Measurements from ENCODE around the gene LILRA6. TPM values are rescaled to one million over a fixed set of nuclear protein-coding genes. Genes with fewer than 3 reads are reported as not detected.
"Not testable (repeated sequence)": the region's sequence is repeated elsewhere in the genome, so short reads cannot be mapped to it uniquely, and the experiment has no call there.

Gene LILRA6
- not detected for polyA plus RNA-seq (2013, experiment 1 of 2)
- not detected for polyA plus RNA-seq (2013, experiment 2 of 2)

DNA sequence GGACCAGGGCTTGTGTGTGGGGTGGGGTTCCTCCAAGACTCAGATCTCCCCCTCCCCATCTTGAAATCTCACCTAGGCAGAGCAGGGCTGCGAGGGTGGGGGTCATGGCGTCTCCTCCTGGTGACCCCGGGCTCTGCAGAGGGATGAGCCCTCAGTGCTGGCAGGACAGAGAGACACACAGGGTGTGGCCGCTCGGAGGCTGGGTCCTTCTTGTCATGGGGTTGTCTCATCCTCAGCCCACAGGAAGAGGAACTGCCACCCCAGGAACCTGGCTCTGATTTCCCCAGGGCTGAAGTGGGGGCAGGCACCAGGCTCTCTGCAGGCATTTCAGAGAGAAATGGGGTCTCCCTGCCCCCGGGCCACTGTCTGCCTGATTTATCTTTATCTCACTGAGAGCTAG lies at the start of gene LILRA6:
Gene LILRA6 (minus strand): TSS at position 145 of the 400 bp plus-strand sequence.
- not testable (repeated sequence) for H3K4ac ChIP-seq (ENCODE audit: low read depth in 1 of 2, low read length in 2 of 2); H3K14ac ChIP-seq (ENCODE audit: low read length in 2 of 2); H2AK5ac ChIP-seq (ENCODE audit: low read length, severe bottlenecking); DNase-seq; H3K9me3 ChIP-seq (ENCODE audit: control insufficient read depth, low read length); H2BK5ac ChIP-seq (ENCODE audit: low read depth, low read length, poor library complexity, severe bottlenecking); H3K4me3 ChIP-seq (ENCODE audit: insufficient read depth in 1 of 2, low read depth in 1 of 2, low read length in 2 of 2); H3K18ac ChIP-seq (ENCODE audit: low read depth in 1 of 2, low read length in 2 of 2); H2AFZ ChIP-seq (ENCODE audit: low read depth, low read length); H3K4me2 ChIP-seq (ENCODE audit: low read length, poor library complexity, severe bottlenecking); H4K91ac ChIP-seq (ENCODE audit: low read length); H3K9ac ChIP-seq (ENCODE audit: low read length); H4K8ac ChIP-seq (ENCODE audit: low read length); H3K36me3 ChIP-seq (ENCODE audit: control insufficient read depth in 1 of 2, insufficient read depth in 2 of 2, low read depth in 1 of 2, low read length in 2 of 2); H2BK15ac ChIP-seq (ENCODE audit: low read depth, poor library complexity, severe bottlenecking); H2BK120ac ChIP-seq (ENCODE audit: low read depth, low read length); H3K79me1 ChIP-seq (replicated peaks; ENCODE audit: low read length, poor library complexity, severe bottlenecking); H3K27ac ChIP-seq (ENCODE audit: low read length, poor library complexity, severe bottlenecking); H3K23ac ChIP-seq (ENCODE audit: low read length in 2 of 2); H2BK12ac ChIP-seq (ENCODE audit: low read length in 2 of 2); H3K4me1 ChIP-seq (ENCODE audit: control insufficient read depth, insufficient read depth, low read depth, low read length)
- WGBS = 95% methylated on average over 3 of the region's 6 CpGs
- H3K27me3 ChIP-seq (ENCODE audit: control insufficient read depth in 1 of 2, insufficient read depth in 1 of 2, low read length in 2 of 2) = peaks cover 6 to 13% of the 10 kb centered on the region in 2 experiments

DNA sequence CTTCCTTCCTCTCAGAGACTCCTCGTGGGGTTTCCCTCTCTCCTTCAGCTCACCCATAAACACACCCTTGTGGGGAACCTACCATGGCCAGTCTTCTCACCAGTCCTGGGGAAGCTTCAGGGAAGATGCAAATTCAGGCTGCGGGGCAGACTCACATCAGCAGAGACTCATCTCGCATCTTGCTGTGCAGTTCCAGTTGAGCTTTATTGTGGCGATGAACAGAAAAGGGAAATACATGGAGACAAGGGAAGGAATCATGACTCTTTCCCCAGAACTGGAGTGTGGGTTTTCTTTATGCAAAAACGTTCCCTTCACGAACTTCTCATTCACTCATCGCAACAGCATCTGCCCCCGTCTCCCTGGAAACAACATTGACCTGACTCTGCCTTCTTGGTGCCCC lies 46.6 kb upstream of the LILRA6 start:
- H2AFZ ChIP-seq (ENCODE audit: low read depth, low read length); DNase-seq: not testable (repeated sequence)

DNA sequence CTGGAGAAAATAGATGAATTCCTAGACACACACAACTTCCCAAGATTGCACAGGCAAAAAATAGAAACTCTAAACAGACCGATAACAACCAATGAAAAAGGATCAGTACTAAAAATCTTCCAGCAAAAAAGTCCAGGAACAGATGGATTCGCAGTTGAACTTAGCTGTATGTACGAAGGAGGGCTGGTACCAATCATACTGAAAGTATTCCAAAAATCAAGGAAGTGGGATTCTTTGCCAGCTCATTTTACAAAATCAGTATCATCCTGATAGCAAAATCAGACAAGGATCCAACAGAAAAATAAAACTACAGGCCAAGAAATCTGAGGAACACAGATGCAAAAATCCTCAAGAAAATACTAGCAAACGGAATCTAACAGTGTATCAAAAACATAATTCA lies 44.9 kb upstream of the LILRA6 start:
- H3K14ac ChIP-seq (ENCODE audit: low read length in 2 of 2) = no peak overlapping the region
- H3K4me1 ChIP-seq (ENCODE audit: control insufficient read depth, insufficient read depth, low read depth, low read length) = no peaks in the 10 kb centered on the region
- H3K18ac ChIP-seq (ENCODE audit: low read depth in 1 of 2, low read length in 2 of 2) = no peak overlapping the region
- no peak overlapping the region for H2AK5ac ChIP-seq (ENCODE audit: low read length, severe bottlenecking)
- no peak overlapping the region for H2AFZ ChIP-seq (ENCODE audit: low read depth, low read length)
- no peaks in the 10 kb centered on the region for H3K79me1 ChIP-seq (replicated peaks; ENCODE audit: low read length, poor library complexity, severe bottlenecking)
- DNase-seq = no peak
- 83% methylated on average over 2 of the region's 4 CpGs for WGBS
- H3K4me2 ChIP-seq (ENCODE audit: low read length, poor library complexity, severe bottlenecking) = no peak overlapping the region
- H3K4me3 ChIP-seq (ENCODE audit: insufficient read depth in 1 of 2, low read depth in 1 of 2, low read length in 2 of 2) = no peak overlapping the region
- H3K9ac ChIP-seq (ENCODE audit: low read length) = no peak overlapping the region
- H3K23ac ChIP-seq (ENCODE audit: low read length in 2 of 2) = no peak overlapping the region
- no peak overlapping the region for H3K4ac ChIP-seq (ENCODE audit: low read depth in 1 of 2, low read length in 2 of 2)
- H3K27me3 ChIP-seq (ENCODE audit: control insufficient read depth in 1 of 2, insufficient read depth in 1 of 2, low read length in 2 of 2) = peaks cover 0 to 13% of the 10 kb centered on the region in 2 experiments
- no peak overlapping the region for H2BK15ac ChIP-seq (ENCODE audit: low read depth, poor library complexity, severe bottlenecking)
- no peaks in the 10 kb centered on the region for H3K9me3 ChIP-seq (ENCODE audit: control insufficient read depth, low read length)
- H2BK120ac ChIP-seq (ENCODE audit: low read depth, low read length) = no peak overlapping the region
- H3K27ac ChIP-seq (ENCODE audit: low read length, poor library complexity, severe bottlenecking) = no peak overlapping the region
- H4K91ac ChIP-seq (ENCODE audit: low read length) = no peak overlapping the region
- no peaks in the 10 kb centered on the region for H3K36me3 ChIP-seq (ENCODE audit: control insufficient read depth in 1 of 2, insufficient read depth in 2 of 2, low read depth in 1 of 2, low read length in 2 of 2)
- H2BK5ac ChIP-seq (ENCODE audit: low read depth, low read length, poor library complexity, severe bottlenecking) = no peak overlapping the region
- no peak overlapping the region for H4K8ac ChIP-seq (ENCODE audit: low read length)
- H2BK12ac ChIP-seq (ENCODE audit: low read length in 2 of 2) = no peak overlapping the region

More for the DNA sequence above, 46.6 kb upstream of the LILRA6 start:
- not testable (repeated sequence) for H3K4me3 ChIP-seq (ENCODE audit: insufficient read depth in 1 of 2, low read depth in 1 of 2, low read length in 2 of 2); H3K79me1 ChIP-seq (replicated peaks; ENCODE audit: low read length, poor library complexity, severe bottlenecking); H2BK15ac ChIP-seq (ENCODE audit: low read depth, poor library complexity, severe bottlenecking); H3K14ac ChIP-seq (ENCODE audit: low read length in 2 of 2); H3K36me3 ChIP-seq (ENCODE audit: control insufficient read depth in 1 of 2, insufficient read depth in 2 of 2, low read depth in 1 of 2, low read length in 2 of 2); H3K4me2 ChIP-seq (ENCODE audit: low read length, poor library complexity, severe bottlenecking); H2BK5ac ChIP-seq (ENCODE audit: low read depth, low read length, poor library complexity, severe bottlenecking); H4K91ac ChIP-seq (ENCODE audit: low read length); H3K23ac ChIP-seq (ENCODE audit: low read length in 2 of 2); H3K9ac ChIP-seq (ENCODE audit: low read length); H3K4ac ChIP-seq (ENCODE audit: low read depth in 1 of 2, low read length in 2 of 2); H3K9me3 ChIP-seq (ENCODE audit: control insufficient read depth, low read length); H2BK12ac ChIP-seq (ENCODE audit: low read length in 2 of 2); H4K8ac ChIP-seq (ENCODE audit: low read length); H3K4me1 ChIP-seq (ENCODE audit: control insufficient read depth, insufficient read depth, low read depth, low read length); H2BK120ac ChIP-seq (ENCODE audit: low read depth, low read length); H2AK5ac ChIP-seq (ENCODE audit: low read length, severe bottlenecking); H3K27ac ChIP-seq (ENCODE audit: low read length, poor library complexity, severe bottlenecking); H3K18ac ChIP-seq (ENCODE audit: low read depth in 1 of 2, low read length in 2 of 2); H3K27me3 ChIP-seq (ENCODE audit: control insufficient read depth in 1 of 2, insufficient read depth in 1 of 2, low read length in 2 of 2)
- WGBS = 0% methylated on average over 1 of the region's 8 CpGs

DNA sequence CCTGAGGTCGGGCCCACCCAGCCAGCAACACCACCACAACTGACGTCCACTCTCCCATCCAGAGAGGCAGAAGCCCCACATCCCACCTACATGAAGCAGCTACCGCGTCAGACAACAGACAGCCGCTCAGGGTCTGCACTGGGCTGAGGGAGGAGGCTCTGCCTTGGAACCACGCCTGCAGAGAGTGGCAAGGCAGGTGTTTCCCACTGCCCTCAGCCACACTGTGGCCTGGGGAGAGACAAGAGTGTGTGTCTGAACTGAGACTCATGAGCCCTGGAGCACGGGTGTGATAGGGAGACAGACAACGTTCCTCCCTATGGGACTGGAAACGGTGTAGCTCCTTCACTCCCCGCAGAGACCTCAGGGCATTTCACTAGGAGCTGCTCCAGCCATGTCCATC lies 43.7 kb upstream of the LILRA6 start:
- WGBS = 58% methylated on average over 5 of the region's 10 CpGs
- H4K8ac ChIP-seq (ENCODE audit: low read length); H4K91ac ChIP-seq (ENCODE audit: low read length); H3K4ac ChIP-seq (ENCODE audit: low read depth in 1 of 2, low read length in 2 of 2); H2BK12ac ChIP-seq (ENCODE audit: low read length in 2 of 2); H3K14ac ChIP-seq (ENCODE audit: low read length in 2 of 2); H3K18ac ChIP-seq (ENCODE audit: low read depth in 1 of 2, low read length in 2 of 2); H3K79me1 ChIP-seq (replicated peaks; ENCODE audit: low read length, poor library complexity, severe bottlenecking); H2BK5ac ChIP-seq (ENCODE audit: low read depth, low read length, poor library complexity, severe bottlenecking); H3K27ac ChIP-seq (ENCODE audit: low read length, poor library complexity, severe bottlenecking); H2BK15ac ChIP-seq (ENCODE audit: low read depth, poor library complexity, severe bottlenecking); H3K9ac ChIP-seq (ENCODE audit: low read length); H2AK5ac ChIP-seq (ENCODE audit: low read length, severe bottlenecking); H3K4me3 ChIP-seq (ENCODE audit: insufficient read depth in 1 of 2, low read depth in 1 of 2, low read length in 2 of 2); H2BK120ac ChIP-seq (ENCODE audit: low read depth, low read length); H2AFZ ChIP-seq (ENCODE audit: low read depth, low read length); H3K36me3 ChIP-seq (ENCODE audit: control insufficient read depth in 1 of 2, insufficient read depth in 2 of 2, low read depth in 1 of 2, low read length in 2 of 2); H3K4me2 ChIP-seq (ENCODE audit: low read length, poor library complexity, severe bottlenecking); H3K9me3 ChIP-seq (ENCODE audit: control insufficient read depth, low read length); DNase-seq; H3K23ac ChIP-seq (ENCODE audit: low read length in 2 of 2); H3K4me1 ChIP-seq (ENCODE audit: control insufficient read depth, insufficient read depth, low read depth, low read length): not testable (repeated sequence)
- H3K27me3 ChIP-seq (ENCODE audit: control insufficient read depth in 1 of 2, insufficient read depth in 1 of 2, low read length in 2 of 2) = peaks cover 0 to 17% of the 10 kb centered on the region in 2 experiments
